ENCODE measurements around the gene CCR7. TPM values are rescaled to one million over a fixed set of nuclear protein-coding genes. Genes with fewer than 3 reads are reported as not detected.

The CCR7 gene
- total and polyA plus RNA-seq, 9 donors: 0.18 to 2.5 (median 0.37) TPM; not detected in 2

GRCh38 chr17:40539711-40540411 lies 25.4 kb downstream of the CCR7 start:
- DNase-seq: peak in 3 of 5 donors; percentile 32 to 36 (median 34)
- WGBS, 3 donors: 84 to 90% (median 90%) methylated on average over 9 of the region's 9 CpGs

GRCh38 chr17:40538936-40539705 lies 26.2 kb downstream of the CCR7 start:
- 95 to 96% (median 95%) methylated on average over 6 of the region's 6 CpGs for WGBS, 3 donors
- intact Hi-C loops (cut with DNase I): loop anchor here in 2 of 4 donors (2.0 to 10.0 kb wide), 2 partner anchors 14 to 54 kb away; no protein-coding TSS in a partner anchor

More at GRCh38 chr17:40539711-40540411, 25.4 kb downstream of the CCR7 start:
- Histone ChIP-seq H3K27ac (peak overlapping the region; percentile 33 to 48), H3K4me3 (no peak overlapping the region), H3K9me3 (no peaks in the 10 kb centered on the region), H3K36me3 (no peaks in the 10 kb centered on the region), H3K27me3 (no peaks in the 10 kb centered on the region), H3K4me1 (ENCODE audit: insufficient read depth) (peaks cover 42% of the 10 kb centered on the region)
- TF ChIP-seq EP300 (IDR thresholded peaks at IDR 0.05) (no peak), POLR2A (IDR thresholded peaks at IDR 0.05) (no peak), CTCF (IDR thresholded peaks at IDR 0.05) (no peak)
- intact Hi-C loops (cut with DNase I): loop anchor here in 2 of 4 donors (2.0 to 10.0 kb wide), 2 partner anchors 13 to 55 kb away; no protein-coding TSS in a partner anchor

DNA sequence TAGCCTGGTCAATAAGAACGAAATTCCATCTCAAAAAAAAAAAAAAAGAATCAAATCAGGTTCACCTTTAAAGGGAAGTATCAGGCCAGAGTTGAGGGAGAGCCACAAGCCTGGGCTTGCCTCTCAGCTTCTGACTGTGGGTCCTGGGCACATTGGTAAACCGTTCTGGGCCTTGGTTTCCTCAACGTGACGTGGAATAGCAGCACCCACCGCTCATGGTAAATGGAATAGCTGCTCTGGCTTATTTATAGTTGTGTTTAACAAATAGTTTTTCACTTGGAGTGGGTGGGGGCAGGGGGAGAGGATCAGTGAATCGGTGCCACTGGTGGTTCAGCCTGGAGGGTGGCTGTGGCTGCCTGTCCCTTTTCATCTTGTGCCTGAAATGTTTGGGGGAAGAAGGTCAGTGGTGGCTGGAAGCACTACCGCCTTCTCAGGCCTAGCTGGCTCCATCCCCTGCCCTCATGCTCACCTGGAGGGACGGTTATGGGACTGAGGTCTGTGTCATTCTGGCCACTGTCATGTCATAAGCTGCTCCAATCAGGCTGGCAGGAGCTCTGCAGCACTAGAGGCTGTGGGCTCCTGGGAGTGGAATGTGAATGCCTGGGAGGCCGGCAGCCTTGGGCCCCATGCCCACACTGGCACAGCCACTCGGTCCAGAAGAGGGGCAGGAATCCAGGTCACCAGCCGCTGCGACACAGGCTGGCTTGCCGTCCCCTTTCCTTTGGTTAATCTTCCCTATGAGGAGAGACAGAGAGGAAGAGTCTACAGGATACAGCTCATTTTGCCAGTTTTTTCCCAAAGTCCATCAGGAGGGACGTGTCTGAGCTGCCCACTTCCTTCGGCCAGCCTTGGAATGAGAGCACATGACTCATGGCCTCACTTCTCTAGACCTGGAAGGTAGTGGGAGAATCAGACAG lies 27.0 kb downstream of the CCR7 start:
- Histone ChIP-seq H3K27me3 (no peaks in the 10 kb centered on the region), H3K4me1 (ENCODE audit: insufficient read depth) (peaks cover 44% of the 10 kb centered on the region), H3K27ac (peak overlapping the region in 1 of 2 donors; percentile 48), H3K36me3 (no peaks in the 10 kb centered on the region), H3K9me3 (no peaks in the 10 kb centered on the region), H3K4me3 (no peak overlapping the region)
- intact Hi-C loops (cut with DNase I): loop anchor here in 2 of 4 donors (2.0 to 10.0 kb wide), 2 partner anchors 15 to 53 kb away; no protein-coding TSS in a partner anchor
- WGBS, 3 donors: 75 to 82% (median 78%) methylated on average over 15 of the region's 15 CpGs
- TF ChIP-seq CTCF (IDR thresholded peaks at IDR 0.05) (no peak), EP300 (IDR thresholded peaks at IDR 0.05) (no peak), POLR2A (IDR thresholded peaks at IDR 0.05) (no peak)
- DNase-seq: peak in 3 of 5 donors; percentile 36 to 51 (median 46)

More at GRCh38 chr17:40538936-40539705, 26.2 kb downstream of the CCR7 start:
- TF ChIP-seq CTCF (IDR thresholded peaks at IDR 0.05) (no peak), EP300 (IDR thresholded peaks at IDR 0.05) (no peak), POLR2A (IDR thresholded peaks at IDR 0.05) (no peak)
- peak in 1 of 5 donors; percentile 14 for DNase-seq
- Histone ChIP-seq H3K4me1 (ENCODE audit: insufficient read depth) (peaks cover 45% of the 10 kb centered on the region), H3K4me3 (no peak overlapping the region), H3K9me3 (no peaks in the 10 kb centered on the region), H3K36me3 (no peaks in the 10 kb centered on the region), H3K27ac (peak overlapping the region; percentile 33 to 48), H3K27me3 (no peaks in the 10 kb centered on the region)

Measured in ovary (tissue), 9 donors.